ENCODE measurements around the gene CHRM4. TPM values are rescaled to one million over a fixed set of nuclear protein-coding genes. Genes with fewer than 3 reads are reported as not detected.
"Not testable (repeated sequence)": the region's sequence is repeated elsewhere in the genome, so short reads cannot be mapped to it uniquely, and the experiment has no call there.

The CHRM4 gene
- total RNA-seq, 2 donors from 2014 or later: not detected

- intact Hi-C loops (cut with DNase I): no loop called here
- DNase-seq (ENCODE audit: low spot score): no peak
Observed at GRCh38 chr11:46385169-46386004, 6.2 kb downstream of the CHRM4 start.

- DNase-seq (ENCODE audit: low spot score): no peak
- intact Hi-C loops (cut with DNase I): no loop called here
Observed at GRCh38 chr11:46383974-46384701, 7.4 kb downstream of the CHRM4 start.

GRCh38 chr11:46383404-46383758, 8.2 kb downstream of the CHRM4 start:
- no peak for DNase-seq (ENCODE audit: low spot score)
- intact Hi-C loops (cut with DNase I): no loop called here

GRCh38 chr11:46382646-46383403, 8.8 kb downstream of the CHRM4 start:
- intact Hi-C loops (cut with DNase I): no loop called here
- DNase-seq (ENCODE audit: low spot score): no peak

GRCh38 chr11:46381819-46382645, 9.5 kb downstream of the CHRM4 start:
- peak; percentile 83 for DNase-seq (ENCODE audit: low spot score)
- intact Hi-C loops (cut with DNase I): no loop called here

GRCh38 chr11:46381048-46381818, 10.3 kb downstream of the CHRM4 start, which contains the start of gene MDK:
Gene MDK, plus strand, starts transcription at chr11:46381669. Its CDS starts 389 bp downstream, at chr11:46382058.
- DNase-seq (ENCODE audit: low spot score): peak; percentile 79
- intact Hi-C loops (cut with DNase I): no loop called here

- peak; percentile 90 for DNase-seq (ENCODE audit: low spot score)
Observed at GRCh38 chr11:46380340-46381047, 11.1 kb downstream of the CHRM4 start.

GRCh38 chr11:46379482-46380293, 11.9 kb downstream of the CHRM4 start:
- DNase-seq (ENCODE audit: low spot score); intact Hi-C loops (cut with DNase I): not testable (repeated sequence)

More at GRCh38 chr11:46380340-46381047, 11.1 kb downstream of the CHRM4 start:
- intact Hi-C loops (cut with DNase I): no loop called here

GRCh38 chr11:46378811-46379481, 12.6 kb downstream of the CHRM4 start:
- intact Hi-C loops (cut with DNase I): no loop called here
- no peak for DNase-seq (ENCODE audit: low spot score)

GRCh38 chr11:46378296-46378695, 13.3 kb downstream of the CHRM4 start:
- no peak for DNase-seq (ENCODE audit: low spot score)
- intact Hi-C loops (cut with DNase I): no loop called here

GRCh38 chr11:46377831-46378230, 13.7 kb downstream of the CHRM4 start:
- intact Hi-C loops (cut with DNase I): no loop called here
- no peak for DNase-seq (ENCODE audit: low spot score)

- intact Hi-C loops (cut with DNase I): no loop called here
- DNase-seq (ENCODE audit: low spot score): no peak
Observed at GRCh38 chr11:46377290-46377689, 14.3 kb downstream of the CHRM4 start.

- intact Hi-C loops (cut with DNase I): no loop called here
- DNase-seq (ENCODE audit: low spot score): no peak
Observed at GRCh38 chr11:46376258-46377050, 15.1 kb downstream of the CHRM4 start.

- intact Hi-C loops (cut with DNase I): no loop called here
Observed at GRCh38 chr11:46375392-46376101, 16.0 kb downstream of the CHRM4 start.

GRCh38 chr11:46374815-46375214, 16.8 kb downstream of the CHRM4 start:
- intact Hi-C loops (cut with DNase I): no loop called here
- no peak for DNase-seq (ENCODE audit: low spot score)

More at GRCh38 chr11:46375392-46376101, 16.0 kb downstream of the CHRM4 start:
- no peak for DNase-seq (ENCODE audit: low spot score)
